ENCODE measurements around the gene ZNF654. TPM values are rescaled to one million over a fixed set of nuclear protein-coding genes. Genes with fewer than 3 reads are reported as not detected.
A peak's percentile ranks its signal among the peaks of the same experiment; 100 is the strongest.

Gene ZNF654
- total and polyA plus RNA-seq, 4 experiments from 2014 or later, result 5.9 to 30.3 (median 19.5) TPM

DNA sequence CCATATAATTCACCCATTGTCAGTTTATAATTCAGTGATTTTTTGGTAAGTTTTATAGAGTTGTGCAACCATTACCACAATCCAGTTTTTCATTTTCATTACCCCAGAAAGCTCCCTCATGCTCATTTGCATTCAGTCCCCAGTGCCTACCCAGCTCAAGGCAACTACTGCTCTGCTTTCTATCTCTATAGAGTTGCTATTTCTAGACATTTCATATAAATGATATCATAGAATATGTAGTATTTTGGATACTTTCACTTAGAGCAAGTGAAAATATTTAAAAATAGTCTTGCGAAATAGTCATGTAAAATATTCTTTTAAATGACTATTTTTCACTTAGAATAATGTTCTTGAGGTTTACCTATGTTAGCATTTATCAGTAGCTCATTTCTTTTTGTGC is 42.1 kb downstream of the ZNF654 start:
- peaks cover 0 to 10% (median 2%) of the 10 kb centered on the region in 8 donors for H3K9me3 Mint-ChIP-seq
- H3K27ac Mint-ChIP-seq, result peak overlapping the region in 2 of 7 donors; percentile 10 to 25
- H3K27me3 ChIP-seq (ENCODE audit: insufficient read depth, low read length), result no peaks in the 10 kb centered on the region
- peaks cover 18 to 43% (median 23%) of the 10 kb centered on the region in 4 donors for H3K4me1 Mint-ChIP-seq
- H3K4me3 Mint-ChIP-seq, result no peak overlapping the region
- intact Hi-C loops (cut with micrococcal nuclease), result no loop called here
- H3K4me1 ChIP-seq (ENCODE audit: insufficient read depth, low read length), result no peaks in the 10 kb centered on the region
- H3K9me3 ChIP-seq (ENCODE audit: control insufficient read depth in 1 of 2, low read length in 2 of 2), result no peaks in the 10 kb centered on the region
- H3K36me3 Mint-ChIP-seq, result peaks cover 37 to 39% of the 10 kb centered on the region in 2 donors
- no peaks in the 10 kb centered on the region for H3K36me3 ChIP-seq (ENCODE audit: insufficient read depth, low read length)
- H3K4me3 ChIP-seq (ENCODE audit: low read length in 2 of 2), result no peak overlapping the region
- H3K27me3 Mint-ChIP-seq, result no peaks in the 10 kb centered on the region
- no peak for DNase-seq
- CTCF ChIA-PET (ENCODE audit: partially characterized antibody), result interaction anchor here (0.9 to 3.5 kb wide), 2 partner anchors 11 kb away, joined by 3 to 12 read pairs; no protein-coding TSS in a partner anchor
- POLR2A ChIA-PET (ENCODE audit: partially characterized antibody), result no interaction called here
- H3K27ac ChIP-seq (ENCODE audit: low read depth, low read length), result no peak overlapping the region

DNA sequence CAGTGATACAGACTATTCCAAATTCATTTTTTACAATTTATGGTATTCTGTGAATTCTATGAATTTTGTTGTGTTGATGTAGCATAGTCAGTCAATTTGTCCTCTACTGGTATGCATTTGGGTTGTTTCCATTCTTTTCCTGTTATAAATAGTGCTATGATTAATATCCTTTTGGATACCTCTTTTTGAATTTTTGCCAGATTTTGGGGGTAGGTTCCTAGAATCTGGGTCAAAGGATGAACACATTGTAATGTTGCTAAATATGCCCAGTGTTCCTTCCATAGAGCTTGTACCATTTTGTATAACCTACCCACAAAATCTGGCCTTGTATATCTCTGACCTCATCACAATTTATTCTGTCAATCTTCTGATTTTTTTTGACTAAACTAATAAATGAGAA is 46.3 kb downstream of the ZNF654 start:
- no peak overlapping the region for H3K4me3 ChIP-seq (ENCODE audit: low read length in 2 of 2)
- peaks cover 19 to 39% (median 23%) of the 10 kb centered on the region in 4 donors for H3K4me1 Mint-ChIP-seq
- intact Hi-C loops (cut with micrococcal nuclease), result no loop called here
- peak overlapping the region in 2 of 7 donors; percentile 10 to 19 for H3K27ac Mint-ChIP-seq
- H3K4me1 ChIP-seq (ENCODE audit: insufficient read depth, low read length), result no peaks in the 10 kb centered on the region
- no peaks in the 10 kb centered on the region for H3K27me3 Mint-ChIP-seq
- peaks cover 0 to 5% (median 0%) of the 10 kb centered on the region in 8 donors for H3K9me3 Mint-ChIP-seq
- H3K27ac ChIP-seq (ENCODE audit: low read depth, low read length), result no peak overlapping the region
- no peaks in the 10 kb centered on the region for H3K9me3 ChIP-seq (ENCODE audit: control insufficient read depth in 1 of 2, low read length in 2 of 2)
- no peaks in the 10 kb centered on the region for H3K36me3 ChIP-seq (ENCODE audit: insufficient read depth, low read length)
- no peak overlapping the region for H3K4me3 Mint-ChIP-seq
- H3K36me3 Mint-ChIP-seq, result peaks cover 16 to 19% of the 10 kb centered on the region in 2 donors
- CTCF ChIA-PET (ENCODE audit: partially characterized antibody), result no interaction called here
- no peak for DNase-seq
- POLR2A ChIA-PET (ENCODE audit: partially characterized antibody), result interaction anchor here (1.0 kb wide), 1 partner anchor 18 kb away, joined by 3 read pairs; no protein-coding TSS in a partner anchor
- no peaks in the 10 kb centered on the region for H3K27me3 ChIP-seq (ENCODE audit: insufficient read depth, low read length)

DNA sequence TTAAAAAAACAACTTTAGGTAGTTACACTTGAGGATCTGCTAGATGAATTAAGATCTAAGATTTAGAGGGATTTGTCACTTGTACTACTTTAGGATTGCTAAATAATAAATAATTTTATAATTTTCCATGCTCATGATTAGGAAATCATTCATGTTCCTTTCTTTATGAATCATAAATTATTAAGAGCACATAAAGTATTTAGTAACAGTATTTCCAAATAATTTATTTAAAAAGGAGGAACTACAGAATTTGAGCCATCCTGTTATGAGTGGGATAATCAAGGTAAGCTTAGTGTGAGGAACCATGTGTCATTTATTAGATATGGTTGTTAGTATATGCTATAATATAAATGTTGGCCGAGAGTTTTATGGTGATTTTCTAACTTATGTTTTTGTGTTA is 53.2 kb downstream of the ZNF654 start:
- no peak for DNase-seq
- H3K9me3 ChIP-seq (ENCODE audit: control insufficient read depth in 1 of 2, low read length in 2 of 2), result no peaks in the 10 kb centered on the region
- H3K36me3 ChIP-seq (ENCODE audit: insufficient read depth, low read length), result peaks cover 6% of the 10 kb centered on the region
- Mint-ChIP-seq H3K27me3 (no peaks in the 10 kb centered on the region), H3K27ac (no peak overlapping the region), H3K36me3 (peaks cover 20 to 26% of the 10 kb centered on the region in 2 donors), H3K4me3 (no peak overlapping the region), H3K9me3 (no peaks in the 10 kb centered on the region), H3K4me1 (peaks cover 7 to 16% (median 13%) of the 10 kb centered on the region in 4 donors)
- ChIA-PET CTCF (ENCODE audit: partially characterized antibody) (interaction anchor here (0.8 to 3.6 kb wide), 14 partner anchors 11 to 814 kb away, joined by 3 to 34 read pairs (median 5); no protein-coding TSS in a partner anchor), POLR2A (ENCODE audit: partially characterized antibody) (interaction anchor here (1.2 to 2.0 kb wide), 2 partner anchors 37 to 53 kb away, joined by 3 to 11 read pairs; partner anchors contain the start of genes CGGBP1 and ZNF654)
- intact Hi-C loops (cut with micrococcal nuclease), result loop anchor here (2.0 kb wide), 1 partner anchor 39 kb away; no protein-coding TSS in a partner anchor
- no peak overlapping the region for H3K27ac ChIP-seq (ENCODE audit: low read depth, low read length)
- H3K27me3 ChIP-seq (ENCODE audit: insufficient read depth, low read length), result no peaks in the 10 kb centered on the region
- no peaks in the 10 kb centered on the region for H3K4me1 ChIP-seq (ENCODE audit: insufficient read depth, low read length)
- no peak overlapping the region for H3K4me3 ChIP-seq (ENCODE audit: low read length in 2 of 2)

DNA sequence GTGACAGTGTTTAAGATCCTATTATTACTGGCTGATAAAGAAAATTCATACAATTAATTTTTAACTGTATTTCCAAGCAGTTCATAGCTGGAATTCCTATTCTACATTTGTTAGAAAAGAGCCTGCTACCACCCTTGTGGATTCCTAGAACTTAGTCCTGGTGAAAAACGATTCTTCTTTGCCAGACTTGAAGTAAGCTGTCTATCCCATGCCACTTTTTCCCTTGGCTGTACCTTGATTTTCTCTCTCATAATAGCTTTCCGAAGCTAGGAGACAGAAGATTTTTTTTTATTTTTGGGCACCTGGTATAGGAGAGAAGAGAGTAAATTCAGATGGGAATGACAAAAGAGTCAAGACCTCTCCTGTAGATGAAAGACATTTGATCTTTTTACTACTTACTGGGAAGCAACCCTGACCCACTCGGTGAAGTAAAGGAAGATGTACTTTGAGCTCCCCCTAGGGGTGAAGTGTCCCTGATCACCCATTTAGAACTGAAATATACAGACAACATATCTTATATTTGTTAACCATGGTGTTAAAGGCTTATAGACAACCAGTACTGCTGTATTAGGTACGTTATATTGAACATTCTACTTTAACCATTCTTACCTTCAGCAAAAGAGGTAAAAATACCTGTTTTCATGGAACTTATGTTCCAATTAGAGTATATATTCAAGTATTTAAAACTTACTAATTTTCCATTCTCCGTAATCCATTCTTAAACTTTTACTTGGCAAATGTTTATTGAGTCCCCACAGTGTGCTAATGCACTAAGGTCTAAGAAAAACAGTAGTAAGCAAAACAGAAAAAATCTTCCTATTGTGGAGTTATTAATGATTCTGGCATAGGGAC is 54.5 kb downstream of the ZNF654 start:
- no peak overlapping the region for H3K4me3 ChIP-seq (ENCODE audit: low read length in 2 of 2)
- H3K4me3 Mint-ChIP-seq, result no peak overlapping the region
- no peaks in the 10 kb centered on the region for H3K27me3 ChIP-seq (ENCODE audit: insufficient read depth, low read length)
- peaks cover 32 to 36% of the 10 kb centered on the region in 2 donors for H3K36me3 Mint-ChIP-seq
- no peak overlapping the region for H3K27ac ChIP-seq (ENCODE audit: low read depth, low read length)
- peaks cover 0 to 1% (median 0%) of the 10 kb centered on the region in 8 donors for H3K9me3 Mint-ChIP-seq
- H3K27ac Mint-ChIP-seq, result peak overlapping the region in 5 of 7 donors; percentile 1 to 75 (median 55)
- POLR2A ChIA-PET (ENCODE audit: partially characterized antibody), result interaction anchor here (1.2 to 2.0 kb wide), 2 partner anchors 36 to 55 kb away, joined by 3 to 11 read pairs; partner anchors contain the start of genes CGGBP1 and ZNF654
- H3K4me1 Mint-ChIP-seq, result peaks cover 7 to 18% (median 16%) of the 10 kb centered on the region in 4 donors
- intact Hi-C loops (cut with micrococcal nuclease), result loop anchor here (1.0 to 2.0 kb wide), 6 partner anchors 37 to 815 kb away; no protein-coding TSS in a partner anchor
- no peaks in the 10 kb centered on the region for H3K4me1 ChIP-seq (ENCODE audit: insufficient read depth, low read length)
- H3K9me3 ChIP-seq (ENCODE audit: control insufficient read depth in 1 of 2, low read length in 2 of 2), result no peaks in the 10 kb centered on the region
- DNase-seq, result peak; percentile 60 to 72 (median 66)
- H3K36me3 ChIP-seq (ENCODE audit: insufficient read depth, low read length), result peaks cover 6% of the 10 kb centered on the region
- H3K27me3 Mint-ChIP-seq, result no peaks in the 10 kb centered on the region
- CTCF ChIA-PET (ENCODE audit: partially characterized antibody), result interaction anchor here (0.8 to 3.6 kb wide), 33 partner anchors 10 to 854 kb away, joined by 3 to 34 read pairs (median 5); partner anchors contain the start of genes C3orf38, CGGBP1 and ZNF654

DNA sequence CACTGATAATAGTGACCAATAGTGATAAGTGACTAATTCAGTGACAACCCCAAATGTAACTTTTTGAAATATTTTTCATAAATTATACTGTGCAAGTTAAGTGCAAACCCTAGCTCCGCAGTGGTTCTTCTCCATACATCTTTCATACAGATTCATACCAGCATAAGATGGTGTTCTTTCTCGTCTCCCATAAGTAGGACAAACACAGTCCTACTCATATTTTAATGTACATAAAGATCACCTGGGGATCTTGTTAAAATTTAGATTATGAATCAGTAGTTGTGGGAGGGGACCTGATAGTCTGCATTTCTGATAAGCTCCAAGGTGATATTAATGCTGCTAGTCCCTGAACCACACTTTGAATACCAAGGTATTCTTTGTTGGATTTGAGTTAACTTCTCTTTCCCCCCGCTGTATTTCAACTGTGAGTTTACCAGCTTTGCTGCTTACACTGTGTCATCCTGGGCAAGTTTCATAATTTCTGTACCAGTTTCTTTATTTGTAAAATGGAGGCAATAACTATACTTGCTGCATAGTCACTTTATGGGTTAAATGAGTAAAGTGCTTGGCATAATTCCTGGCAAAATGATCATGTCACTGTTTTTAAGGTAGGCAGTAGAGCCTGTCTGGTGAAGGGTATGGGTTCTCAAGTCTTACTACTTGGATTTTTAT is 56.0 kb downstream of the ZNF654 start:
- DNase-seq, result no peak
- CTCF ChIA-PET (ENCODE audit: partially characterized antibody), result interaction anchor here (0.7 to 3.4 kb wide), 5 partner anchors 13 to 764 kb away, joined by 3 to 25 read pairs (median 5); no protein-coding TSS in a partner anchor
- Mint-ChIP-seq H3K27me3 (no peaks in the 10 kb centered on the region), H3K4me1 (peaks cover 6 to 15% (median 12%) of the 10 kb centered on the region in 4 donors), H3K36me3 (peaks cover 35 to 36% of the 10 kb centered on the region in 2 donors), H3K4me3 (no peak overlapping the region), H3K9me3 (peaks cover 0 to 1% (median 0%) of the 10 kb centered on the region in 8 donors), H3K27ac (no peak overlapping the region)
- H3K4me3 ChIP-seq (ENCODE audit: low read length in 2 of 2), result no peak overlapping the region
- intact Hi-C loops (cut with micrococcal nuclease), result no loop called here
- no peaks in the 10 kb centered on the region for H3K9me3 ChIP-seq (ENCODE audit: control insufficient read depth in 1 of 2, low read length in 2 of 2)
- peaks cover 6% of the 10 kb centered on the region for H3K36me3 ChIP-seq (ENCODE audit: insufficient read depth, low read length)
- no peaks in the 10 kb centered on the region for H3K27me3 ChIP-seq (ENCODE audit: insufficient read depth, low read length)
- no peaks in the 10 kb centered on the region for H3K4me1 ChIP-seq (ENCODE audit: insufficient read depth, low read length)
- no peak overlapping the region for H3K27ac ChIP-seq (ENCODE audit: low read depth, low read length)
- POLR2A ChIA-PET (ENCODE audit: partially characterized antibody), result interaction anchor here (1.7 kb wide), 1 partner anchor 34 kb away, joined by 5 read pairs; no protein-coding TSS in a partner anchor

DNA sequence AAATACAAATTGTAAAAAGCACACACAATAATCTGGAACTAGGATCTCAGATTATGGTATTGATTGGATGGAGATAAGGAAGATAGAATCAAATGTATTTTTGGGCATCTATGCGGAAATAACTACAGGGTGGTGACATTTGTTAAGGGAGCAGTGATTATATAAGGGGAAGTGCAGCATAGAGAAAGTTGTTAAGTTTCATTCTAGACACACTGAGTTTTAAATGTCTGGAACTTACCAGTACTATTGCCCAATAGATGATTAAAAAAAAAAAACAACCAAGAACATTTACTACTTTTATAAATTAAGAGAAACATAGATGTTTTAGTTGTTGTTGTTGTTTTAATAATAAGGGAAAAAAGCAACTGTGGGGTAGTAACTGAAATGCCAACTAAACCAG is 58.6 kb downstream of the ZNF654 start:
- Histone ChIP-seq H3K36me3 (ENCODE audit: insufficient read depth, low read length) (peaks cover 6% of the 10 kb centered on the region), H3K4me1 (ENCODE audit: insufficient read depth, low read length) (no peaks in the 10 kb centered on the region), H3K27me3 (ENCODE audit: insufficient read depth, low read length) (no peaks in the 10 kb centered on the region), H3K4me3 (ENCODE audit: low read length in 2 of 2) (no peak overlapping the region), H3K27ac (ENCODE audit: low read depth, low read length) (no peak overlapping the region), H3K9me3 (ENCODE audit: control insufficient read depth in 1 of 2, low read length in 2 of 2) (no peaks in the 10 kb centered on the region)
- POLR2A ChIA-PET (ENCODE audit: partially characterized antibody), result no interaction called here
- H3K4me1 Mint-ChIP-seq, result peaks cover 6 to 19% (median 12%) of the 10 kb centered on the region in 4 donors
- CTCF ChIA-PET (ENCODE audit: partially characterized antibody), result interaction anchor here (2.0 kb wide), 1 partner anchor 767 kb away, joined by 5 read pairs; no protein-coding TSS in a partner anchor
- peaks cover 38 to 42% of the 10 kb centered on the region in 2 donors for H3K36me3 Mint-ChIP-seq
- no peaks in the 10 kb centered on the region for H3K27me3 Mint-ChIP-seq
- no peak overlapping the region for H3K27ac Mint-ChIP-seq
- intact Hi-C loops (cut with micrococcal nuclease), result no loop called here
- H3K9me3 Mint-ChIP-seq, result peaks cover 0 to 1% (median 0%) of the 10 kb centered on the region in 8 donors
- H3K4me3 Mint-ChIP-seq, result no peak overlapping the region
- no peak for DNase-seq
